ENCODE results near the gene UBA7.

UBA7 gene

GRCh38 chr3:49757197-49757596 lies 56.6 kb downstream of the UBA7 start:
- TF ChIP-seq CTCF (IDR thresholded peaks at IDR 0.05; ENCODE audit: low read depth, low read length, missing control alignments) = no peak
- no peak for DNase-seq (ENCODE audit: low read depth)
- in situ Hi-C loops (cut with HindIII; ENCODE audit: low sequenced_read_pairs) = no loop called here
- H3K4me3 ChIP-seq (ENCODE audit: low read depth, low read length) = no peak overlapping the region

GRCh38 chr3:49756036-49756435 lies 57.7 kb downstream of the UBA7 start:
- no peak overlapping the region for H3K4me3 ChIP-seq (ENCODE audit: low read depth, low read length)
- DNase-seq (ENCODE audit: low read depth) = no peak
- no peak for TF ChIP-seq CTCF (IDR thresholded peaks at IDR 0.05; ENCODE audit: low read depth, low read length, missing control alignments)
- in situ Hi-C loops (cut with HindIII; ENCODE audit: low sequenced_read_pairs) = no loop called here
